Measurements from ENCODE around the gene KLHL13.

GRCh38 chrX:118038614-118039365, 77.8 kb downstream of the KLHL13 start:
- TF ChIP-seq, protein P1, sequence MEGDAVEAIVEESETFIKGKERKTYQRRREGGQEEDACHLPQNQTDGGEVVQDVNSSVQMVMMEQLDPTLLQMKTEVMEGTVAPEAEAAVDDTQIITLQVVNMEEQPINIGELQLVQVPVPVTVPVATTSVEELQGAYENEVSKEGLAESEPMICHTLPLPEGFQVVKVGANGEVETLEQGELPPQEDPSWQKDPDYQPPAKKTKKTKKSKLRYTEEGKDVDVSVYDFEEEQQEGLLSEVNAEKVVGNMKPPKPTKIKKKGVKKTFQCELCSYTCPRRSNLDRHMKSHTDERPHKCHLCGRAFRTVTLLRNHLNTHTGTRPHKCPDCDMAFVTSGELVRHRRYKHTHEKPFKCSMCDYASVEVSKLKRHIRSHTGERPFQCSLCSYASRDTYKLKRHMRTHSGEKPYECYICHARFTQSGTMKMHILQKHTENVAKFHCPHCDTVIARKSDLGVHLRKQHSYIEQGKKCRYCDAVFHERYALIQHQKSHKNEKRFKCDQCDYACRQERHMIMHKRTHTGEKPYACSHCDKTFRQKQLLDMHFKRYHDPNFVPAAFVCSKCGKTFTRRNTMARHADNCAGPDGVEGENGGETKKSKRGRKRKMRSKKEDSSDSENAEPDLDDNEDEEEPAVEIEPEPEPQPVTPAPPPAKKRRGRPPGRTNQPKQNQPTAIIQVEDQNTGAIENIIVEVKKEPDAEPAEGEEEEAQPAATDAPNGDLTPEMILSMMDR (IDR thresholded peaks at IDR 0.05) = no peak
- TF ChIP-seq POLR2A (IDR thresholded peaks at IDR 0.05) = no peak
